ENCODE data around the gene POLR2E.

DNA sequence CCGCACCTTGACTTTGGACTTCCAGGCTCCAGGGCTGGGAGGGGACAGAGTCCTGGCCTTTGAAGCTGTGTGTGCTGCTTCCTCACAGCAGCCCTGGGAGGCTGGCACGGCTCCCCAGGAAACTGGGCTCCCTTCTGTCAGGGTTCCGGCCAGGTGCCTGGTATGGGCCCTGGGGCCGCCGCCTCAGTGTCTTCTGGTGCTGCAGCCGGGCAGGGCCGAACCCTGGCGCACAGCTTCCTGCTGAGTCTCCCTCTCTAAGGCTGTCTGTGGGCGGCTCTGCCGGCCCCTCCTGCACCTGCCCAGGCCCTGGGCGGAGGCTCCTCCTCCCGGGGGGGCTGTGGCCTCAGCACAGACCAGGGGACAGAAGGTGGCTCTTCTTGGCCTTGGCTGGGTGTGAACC is 41.0 kb upstream of the POLR2E start:
- TF ChIP-seq, protein P1, sequence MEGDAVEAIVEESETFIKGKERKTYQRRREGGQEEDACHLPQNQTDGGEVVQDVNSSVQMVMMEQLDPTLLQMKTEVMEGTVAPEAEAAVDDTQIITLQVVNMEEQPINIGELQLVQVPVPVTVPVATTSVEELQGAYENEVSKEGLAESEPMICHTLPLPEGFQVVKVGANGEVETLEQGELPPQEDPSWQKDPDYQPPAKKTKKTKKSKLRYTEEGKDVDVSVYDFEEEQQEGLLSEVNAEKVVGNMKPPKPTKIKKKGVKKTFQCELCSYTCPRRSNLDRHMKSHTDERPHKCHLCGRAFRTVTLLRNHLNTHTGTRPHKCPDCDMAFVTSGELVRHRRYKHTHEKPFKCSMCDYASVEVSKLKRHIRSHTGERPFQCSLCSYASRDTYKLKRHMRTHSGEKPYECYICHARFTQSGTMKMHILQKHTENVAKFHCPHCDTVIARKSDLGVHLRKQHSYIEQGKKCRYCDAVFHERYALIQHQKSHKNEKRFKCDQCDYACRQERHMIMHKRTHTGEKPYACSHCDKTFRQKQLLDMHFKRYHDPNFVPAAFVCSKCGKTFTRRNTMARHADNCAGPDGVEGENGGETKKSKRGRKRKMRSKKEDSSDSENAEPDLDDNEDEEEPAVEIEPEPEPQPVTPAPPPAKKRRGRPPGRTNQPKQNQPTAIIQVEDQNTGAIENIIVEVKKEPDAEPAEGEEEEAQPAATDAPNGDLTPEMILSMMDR (IDR thresholded peaks at IDR 0.05), result no peak
- TF ChIP-seq POLR2A (IDR thresholded peaks at IDR 0.05), result no peak
